ENCODE measurements around the gene FBL. TPM values are rescaled to one million over a fixed set of nuclear protein-coding genes. Genes with fewer than 3 reads are reported as not detected.

Gene FBL
- total and polyA plus RNA-seq, 5 experiments from 2014 or later = 231 to 365 (median 246) TPM

GRCh38 chr19:39848392-39848791 is 2.2 kb upstream of the FBL start:
- Mint-ChIP-seq H3K27me3 (no peaks in the 10 kb centered on the region), H3K9me3 (no peaks in the 10 kb centered on the region), H3K36me3 (no peaks in the 10 kb centered on the region), H3K27ac (peak overlapping the region in 2 of 10 donors; percentile 35), H3K4me1 (peaks cover 25 to 36% (median 32%) of the 10 kb centered on the region in 4 donors), H3K4me3 (no peak overlapping the region)
- POLR2A ChIA-PET = interaction anchor here (1.2 kb wide), 1 partner anchor 15 kb away, joined by 3 read pairs; the partner anchor contains the start of gene DYRK1B
- no peak for ATAC-seq
- DNase-seq = no peak

DNA sequence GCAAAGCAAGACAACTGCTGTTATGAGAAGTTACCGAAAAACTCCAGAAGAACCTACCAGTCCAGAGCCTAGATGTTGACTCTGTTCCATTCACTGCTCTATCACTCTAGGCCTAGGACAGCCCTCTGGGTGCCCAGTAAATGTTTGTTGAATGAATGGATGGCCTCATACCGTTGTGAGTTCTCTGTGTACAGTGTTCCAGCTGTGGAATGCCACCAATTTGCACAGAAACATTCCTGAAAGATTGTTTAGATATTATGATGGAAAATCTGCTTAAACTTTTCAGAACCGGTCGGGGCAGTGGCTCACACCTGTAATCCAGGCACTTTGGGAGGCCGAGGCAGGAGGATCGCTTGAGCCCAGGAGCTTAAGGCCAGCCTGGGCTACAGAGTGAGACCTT is 1.3 kb upstream of the FBL start:
- H3K36me3 Mint-ChIP-seq = no peaks in the 10 kb centered on the region
- H3K4me1 Mint-ChIP-seq = peaks cover 32 to 43% (median 40%) of the 10 kb centered on the region in 4 donors
- no peak for DNase-seq
- ATAC-seq = no peak
- H3K9me3 Mint-ChIP-seq = no peaks in the 10 kb centered on the region
- no peaks in the 10 kb centered on the region for H3K27me3 Mint-ChIP-seq
- H3K4me3 Mint-ChIP-seq = peak overlapping the region in 5 of 10 donors; percentile 90 to 94 (median 91)
- peak overlapping the region in 5 of 10 donors; percentile 96 to 99 (median 97) for H3K27ac Mint-ChIP-seq
- POLR2A ChIA-PET = interaction anchor here (1.1 to 1.7 kb wide), 2 partner anchors 8 to 23 kb away, joined by 4 to 5 read pairs; no protein-coding TSS in a partner anchor

DNA sequence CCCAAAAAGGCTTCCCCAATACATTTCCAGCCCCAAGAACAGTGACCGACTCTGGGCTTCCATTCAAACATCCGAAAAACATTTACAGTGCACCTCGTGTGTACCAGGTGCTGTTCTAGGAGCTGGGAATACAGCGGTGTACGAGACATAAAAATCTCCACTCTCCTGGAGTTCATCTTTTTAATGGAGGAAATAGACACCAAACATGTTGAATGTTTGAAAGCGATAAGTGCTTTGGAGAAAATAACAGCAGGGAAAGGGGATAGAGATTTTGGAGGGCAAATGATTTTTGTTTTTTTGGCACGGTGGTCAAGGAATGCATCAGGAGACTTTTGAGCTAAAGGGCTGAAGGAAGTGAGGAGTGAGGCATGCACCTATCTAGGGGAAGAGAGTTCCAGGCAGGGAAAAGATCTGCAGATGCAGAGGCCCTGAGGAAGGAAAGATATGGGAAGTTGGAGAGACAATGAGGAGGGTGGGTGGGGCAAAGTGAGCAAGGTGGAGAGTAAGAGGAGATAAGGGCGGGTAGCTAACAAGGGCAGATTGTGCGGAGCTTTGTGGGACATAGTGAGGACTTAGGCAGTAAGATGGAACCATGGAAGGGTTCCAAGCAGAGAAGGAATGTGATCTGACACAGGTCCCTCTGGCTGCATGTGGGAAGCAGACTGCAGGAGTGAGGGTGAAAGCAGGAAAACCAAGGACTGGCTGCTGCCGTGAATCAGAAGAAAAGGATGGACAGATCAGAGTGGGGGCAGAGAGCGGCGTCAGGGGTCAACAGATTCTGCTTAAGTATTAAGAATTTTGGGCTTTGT is 703 bp upstream of the FBL start:
- no peak for DNase-seq
- H3K27me3 Mint-ChIP-seq = no peaks in the 10 kb centered on the region
- peak overlapping the region; percentile 86 to 99 (median 97) for H3K27ac Mint-ChIP-seq
- no peaks in the 10 kb centered on the region for H3K9me3 Mint-ChIP-seq
- peak overlapping the region; percentile 88 to 94 (median 92) for H3K4me3 Mint-ChIP-seq
- no peak for ATAC-seq
- POLR2A ChIA-PET = interaction anchor here (0.7 to 5.2 kb wide), 9 partner anchors 8 to 438 kb away, joined by 3 to 53 read pairs (median 4); partner anchors contain the start of genes AKT2 and DYRK1B
- peaks cover 35 to 48% (median 46%) of the 10 kb centered on the region in 4 donors for H3K4me1 Mint-ChIP-seq
- H3K36me3 Mint-ChIP-seq = peaks cover 0 to 2% (median 0%) of the 10 kb centered on the region in 3 donors

DNA sequence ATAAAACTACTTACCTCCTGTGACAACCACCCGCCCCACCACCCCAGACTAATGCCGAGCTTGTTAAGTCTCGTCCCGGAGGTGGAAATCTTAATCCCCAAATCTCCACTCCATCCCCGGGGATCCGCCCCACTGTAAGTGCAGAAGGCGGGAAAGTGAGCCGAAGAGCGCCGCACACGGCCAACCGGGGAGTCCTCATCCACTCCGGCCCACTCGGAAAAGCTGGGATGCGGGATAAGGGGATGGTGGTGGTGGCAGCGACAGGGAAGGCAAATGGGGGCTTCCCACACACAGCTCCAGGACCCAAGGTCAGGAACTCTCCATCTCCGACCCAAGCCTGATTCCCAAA is 621 bp downstream of the FBL start:
- DNase-seq (no peak), ATAC-seq (no peak)
- Mint-ChIP-seq H3K4me1 (peaks cover 35 to 55% (median 51%) of the 10 kb centered on the region in 4 donors), H3K9me3 (no peaks in the 10 kb centered on the region), H3K4me3 (peak overlapping the region; percentile 88 to 94 (median 92)), H3K27ac (peak overlapping the region; percentile 86 to 99 (median 97)), H3K36me3 (peaks cover 0 to 4% (median 0%) of the 10 kb centered on the region in 3 donors), H3K27me3 (no peaks in the 10 kb centered on the region)
- POLR2A ChIA-PET = interaction anchor here (0.6 to 5.2 kb wide), 7 partner anchors 12 to 410 kb away, joined by 3 to 53 read pairs (median 4); partner anchors contain the start of genes DYRK1B, RPS16, ZNF546 and ZNF780A

- peak overlapping the region; percentile 88 to 94 (median 92) for H3K4me3 Mint-ChIP-seq
- peak overlapping the region; percentile 86 to 99 (median 97) for H3K27ac Mint-ChIP-seq
- no peak for DNase-seq
- no peak for ATAC-seq
- POLR2A ChIA-PET = interaction anchor here (0.6 to 5.2 kb wide), 6 partner anchors 12 to 409 kb away, joined by 3 to 53 read pairs (median 4); partner anchors contain the start of genes DYRK1B, RPS16 and ZNF546
- peaks cover 35 to 59% (median 51%) of the 10 kb centered on the region in 4 donors for H3K4me1 Mint-ChIP-seq
- H3K9me3 Mint-ChIP-seq = no peaks in the 10 kb centered on the region
- peaks cover 0 to 8% (median 0%) of the 10 kb centered on the region in 3 donors for H3K36me3 Mint-ChIP-seq
- H3K27me3 Mint-ChIP-seq = no peaks in the 10 kb centered on the region
These were observed 1.0 kb downstream of the FBL start for GRCh38 chr19:39845172-39845571.

DNA sequence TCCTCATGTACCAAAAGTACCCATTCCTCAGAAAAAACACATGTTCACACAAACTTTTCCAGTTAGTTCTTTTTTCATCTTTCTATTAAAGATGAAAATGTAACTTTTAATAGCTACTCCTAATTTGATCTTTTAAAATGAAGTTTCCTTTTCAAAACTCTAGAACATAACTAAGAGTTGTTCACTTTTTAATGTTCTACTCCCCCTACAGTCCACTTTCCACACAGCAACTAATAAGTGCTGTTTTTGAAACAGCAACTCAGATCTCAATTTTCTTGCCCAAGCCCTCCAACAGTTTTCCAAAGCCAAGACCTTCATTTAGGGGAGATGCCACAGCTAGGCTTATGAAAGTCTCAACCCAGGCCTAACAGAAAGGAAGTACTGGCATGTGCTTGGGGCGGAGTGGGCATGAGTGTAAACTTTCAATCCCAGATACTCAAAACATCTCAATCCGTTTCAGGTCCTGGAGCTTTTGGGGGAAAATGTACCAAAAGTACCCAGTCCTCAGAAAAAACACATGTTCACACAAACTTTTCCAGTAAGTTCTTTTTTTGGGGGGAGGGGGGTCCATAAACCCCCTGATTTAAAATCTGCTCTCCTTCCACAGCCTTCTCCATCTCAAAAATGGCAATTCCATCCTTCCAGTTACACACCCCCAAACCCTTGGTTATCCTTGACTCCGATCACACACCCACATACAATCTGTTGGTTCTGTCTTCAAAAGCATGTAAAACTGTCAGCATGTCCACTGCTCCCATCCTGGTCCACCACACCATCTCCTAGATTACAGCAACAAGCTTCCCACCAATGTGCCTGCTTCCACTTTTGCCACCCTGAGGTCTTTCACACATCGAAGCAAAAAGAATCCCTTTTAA is 2.0 kb downstream of the FBL start:
- no peak for ATAC-seq

GRCh38 chr19:39842693-39843435 is 3.3 kb downstream of the FBL start:
- peaks cover 0 to 29% (median 3%) of the 10 kb centered on the region in 3 donors for H3K36me3 Mint-ChIP-seq
- H3K27me3 Mint-ChIP-seq = no peaks in the 10 kb centered on the region
- no peak for DNase-seq
- H3K4me1 Mint-ChIP-seq = peaks cover 36 to 61% (median 51%) of the 10 kb centered on the region in 4 donors
- peak overlapping the region in 7 of 10 donors; percentile 19 to 83 (median 60) for H3K27ac Mint-ChIP-seq
- ATAC-seq = no peak
- H3K4me3 Mint-ChIP-seq = peak overlapping the region in 4 of 10 donors; percentile 4 to 42 (median 18)
- POLR2A ChIA-PET = interaction anchor here (0.8 to 5.2 kb wide), 4 partner anchors 9 to 128 kb away, joined by 3 to 53 read pairs (median 4); partner anchors contain the start of genes DYRK1B and PSMC4
- no peaks in the 10 kb centered on the region for H3K9me3 Mint-ChIP-seq

More for the DNA sequence above, 2.0 kb downstream of the FBL start:
- POLR2A ChIA-PET = interaction anchor here (0.8 to 5.2 kb wide), 3 partner anchors 11 to 51 kb away, joined by 3 to 53 read pairs (median 4); partner anchors contain the start of gene DYRK1B
- H3K27ac Mint-ChIP-seq = peak overlapping the region; percentile 54 to 98 (median 92)
- peaks cover 0 to 17% (median 0%) of the 10 kb centered on the region in 3 donors for H3K36me3 Mint-ChIP-seq
- peaks cover 36 to 61% (median 51%) of the 10 kb centered on the region in 4 donors for H3K4me1 Mint-ChIP-seq
- no peaks in the 10 kb centered on the region for H3K27me3 Mint-ChIP-seq
- DNase-seq = peak in 6 of 10 donors; percentile 36 to 62 (median 46)
- H3K9me3 Mint-ChIP-seq = no peaks in the 10 kb centered on the region
- peak overlapping the region; percentile 88 to 94 (median 92) for H3K4me3 Mint-ChIP-seq

- H3K4me3 Mint-ChIP-seq = no peak overlapping the region
- H3K4me1 Mint-ChIP-seq = peaks cover 29 to 53% (median 40%) of the 10 kb centered on the region in 4 donors
- H3K27me3 Mint-ChIP-seq = no peaks in the 10 kb centered on the region
- ATAC-seq (no peak), DNase-seq (no peak)
- peak overlapping the region in 4 of 10 donors; percentile 21 to 65 (median 42) for H3K27ac Mint-ChIP-seq
- H3K9me3 Mint-ChIP-seq = no peaks in the 10 kb centered on the region
- H3K36me3 Mint-ChIP-seq = peaks cover 3 to 47% (median 8%) of the 10 kb centered on the region in 3 donors
- POLR2A ChIA-PET = no interaction called here
These were observed 5.1 kb downstream of the FBL start for GRCh38 chr19:39841041-39841440.

- Mint-ChIP-seq H3K27ac (peak overlapping the region in 1 of 10 donors; percentile 73), H3K36me3 (peaks cover 3 to 51% (median 8%) of the 10 kb centered on the region in 3 donors), H3K27me3 (no peaks in the 10 kb centered on the region), H3K4me3 (no peak overlapping the region), H3K4me1 (peaks cover 27 to 49% (median 35%) of the 10 kb centered on the region in 4 donors), H3K9me3 (no peaks in the 10 kb centered on the region)
- DNase-seq (no peak), ATAC-seq (no peak)
- POLR2A ChIA-PET = interaction anchor here (0.6 kb wide), 1 partner anchor 13 kb away, joined by 5 read pairs; no protein-coding TSS in a partner anchor
These were observed 5.7 kb downstream of the FBL start for GRCh38 chr19:39840492-39840891.

GRCh38 chr19:39839678-39840327 is 6.4 kb downstream of the FBL start:
- H3K4me1 Mint-ChIP-seq = peaks cover 22 to 44% (median 29%) of the 10 kb centered on the region in 4 donors
- no peak overlapping the region for H3K4me3 Mint-ChIP-seq
- H3K36me3 Mint-ChIP-seq = peaks cover 3 to 52% (median 8%) of the 10 kb centered on the region in 3 donors
- ATAC-seq (no peak), DNase-seq (no peak)
- H3K27ac Mint-ChIP-seq = peak overlapping the region in 3 of 10 donors; percentile 9 to 73 (median 22)
- POLR2A ChIA-PET = interaction anchor here (0.6 kb wide), 1 partner anchor 14 kb away, joined by 5 read pairs; no protein-coding TSS in a partner anchor
- H3K27me3 Mint-ChIP-seq = no peaks in the 10 kb centered on the region
- no peaks in the 10 kb centered on the region for H3K9me3 Mint-ChIP-seq

DNA sequence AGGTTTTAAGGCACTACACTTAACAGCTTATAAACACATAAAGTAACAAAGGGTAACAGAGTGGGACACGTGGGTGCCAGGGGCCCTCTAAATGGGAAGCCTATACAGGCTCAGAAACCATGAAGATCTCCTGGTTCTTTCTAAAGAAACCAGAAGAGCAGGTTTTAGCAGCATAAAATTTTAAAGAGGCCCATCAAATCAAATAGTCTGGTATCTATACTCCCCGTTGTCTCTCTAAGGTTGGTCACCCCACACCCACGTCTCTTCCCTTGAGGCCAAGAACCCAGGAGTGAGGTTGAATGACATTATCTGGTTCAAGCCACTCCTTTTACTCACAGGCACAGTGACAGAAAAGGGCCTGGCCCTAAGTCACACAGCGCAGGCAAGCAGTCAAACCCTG is 7.6 kb downstream of the FBL start:
- ATAC-seq = no peak

More for the DNA sequence above, 7.6 kb downstream of the FBL start:
- H3K9me3 Mint-ChIP-seq = no peaks in the 10 kb centered on the region
- H3K36me3 Mint-ChIP-seq = peaks cover 3 to 55% (median 11%) of the 10 kb centered on the region in 3 donors
- no peak overlapping the region for H3K4me3 Mint-ChIP-seq
- no peaks in the 10 kb centered on the region for H3K27me3 Mint-ChIP-seq
- peaks cover 16 to 39% (median 24%) of the 10 kb centered on the region in 4 donors for H3K4me1 Mint-ChIP-seq
- DNase-seq = no peak
- H3K27ac Mint-ChIP-seq = peak overlapping the region in 2 of 10 donors; percentile 7 to 62
- POLR2A ChIA-PET = no interaction called here

Measured in naive thymus-derived CD8-positive, alpha-beta T cell (primary cell).